ENCODE measurements around the gene COPS7B. TPM values are rescaled to one million over a fixed set of nuclear protein-coding genes. Genes with fewer than 3 reads are reported as not detected.

Gene COPS7B
- total and polyA plus RNA-seq, 10 of the 15 experiments (the other 5 are each of a cell fraction or from before 2014, with no cell fraction given), result 6.3 to 58.8 (median 40.4) TPM

DNA sequence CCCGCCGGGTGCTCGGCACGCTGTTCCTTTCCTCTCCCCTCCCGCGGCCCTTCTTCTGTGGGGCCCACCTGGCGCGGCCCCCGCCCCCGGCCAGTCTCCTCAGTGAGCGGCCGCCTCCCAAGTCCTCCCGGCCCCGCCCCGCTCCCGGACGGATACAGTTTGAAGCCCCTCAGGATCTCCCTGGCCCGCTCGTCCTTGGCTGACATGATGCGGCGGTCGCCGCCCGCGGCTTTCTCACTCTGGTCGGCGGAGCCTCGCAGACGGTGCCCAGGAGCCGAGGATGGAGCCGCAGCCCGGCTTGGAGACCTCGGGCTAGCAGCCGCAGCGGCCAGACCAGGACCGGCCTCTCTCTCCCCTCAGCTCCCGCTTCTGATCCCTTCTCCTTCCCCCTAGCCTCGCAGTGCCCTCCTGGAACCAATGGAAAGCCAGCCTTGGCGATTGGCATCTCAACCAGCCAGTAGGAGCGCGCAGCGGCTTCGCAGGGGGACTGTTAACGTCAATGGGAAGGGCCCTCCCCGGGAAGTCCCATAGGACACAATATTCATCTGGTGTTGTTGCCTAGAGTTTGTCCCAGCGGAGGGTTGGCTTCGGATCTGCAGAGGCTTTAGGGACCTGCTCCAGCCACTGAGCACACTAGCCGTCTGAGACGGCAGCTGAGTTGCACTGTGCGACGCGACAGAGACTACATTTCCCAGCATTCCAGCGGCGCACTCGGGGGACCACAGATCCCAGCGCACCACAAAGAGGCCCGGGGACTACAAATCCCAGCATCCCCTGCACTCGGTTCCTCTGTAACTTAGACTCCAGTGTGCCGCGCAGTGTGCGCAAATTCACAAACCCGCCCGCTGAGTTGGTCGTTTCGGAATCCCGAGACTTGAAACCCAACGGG, 5.1 kb upstream of the COPS7B start, which contains the start of gene PDE6D:
Gene PDE6D, minus strand, starts transcription at position 374 of the 889 bp plus-strand sequence. Its CDS starts 168 bp downstream, at position 206.
- peaks cover 10% of the 10 kb centered on the region for H3K4me1 ChIP-seq (ENCODE audit: control insufficient read depth, insufficient read depth, low read length)
- peak within 1 kb of the TSS; percentile 75 for H3K9ac ChIP-seq (ENCODE audit: control insufficient read depth, insufficient read depth, low read length)
- peak within 1 kb of the TSS; percentile 91 for H3K4me3 ChIP-seq
- H3K27ac ChIP-seq (ENCODE audit: control insufficient read depth, insufficient read depth), result peak within 1 kb of the TSS; percentile 78
- RAD21 ChIA-PET (ENCODE audit: unreplicated experiment), result interaction anchor here (1.0 to 1.4 kb wide), 2 partner anchors 9 to 11 kb away, joined by 3 to 4 read pairs; no protein-coding TSS in a partner anchor
- H2AFZ ChIP-seq (ENCODE audit: control insufficient read depth, low read depth, low read length), result peak within 1 kb of the TSS; percentile 100
- peaks cover 29% of the 10 kb centered on the region for H3K79me2 ChIP-seq (ENCODE audit: control insufficient read depth, insufficient read depth, low read length)
- no TSS peak for BruUV-seq (replicated peaks)
- peak; percentile 97 for DNase-seq (ENCODE audit: low read depth, low spot score)
- under 1% methylated on average over 53 of the region's 67 CpGs for WGBS (ENCODE audit: insufficient coverage, insufficient replicate concordance, low lambda C conversion rate, missing lambda C conversion rate)
- no peaks in the 10 kb centered on the region for H3K27me3 ChIP-seq (replicated peaks in 1 of 2; ENCODE audit: control insufficient read depth in 2 of 2, insufficient read depth in 2 of 2, low read length in 1 of 2)
- H3K4me2 ChIP-seq (ENCODE audit: control insufficient read depth, insufficient read depth), result peak within 1 kb of the TSS; percentile 87
- peak; percentile 94 for ATAC-seq
- no peaks in the 10 kb centered on the region; the same call in 1 of the 2 replicates for H4K20me1 ChIP-seq (ENCODE audit: control insufficient read depth, insufficient read depth)
- SMC1A ChIA-PET (ENCODE audit: uncharacterized antibody, unreplicated experiment), result interaction anchor here (1.0 to 1.4 kb wide), 3 partner anchors 16 to 60 kb away, joined by 3 to 5 read pairs (median 4); no protein-coding TSS in a partner anchor
- peak; percentile 87 for FAIRE-seq
- in situ Hi-C loops (cut with MboI) (no loop called here), intact Hi-C loops (cut with micrococcal nuclease; ENCODE audit: unreplicated experiment) (loop anchor here (1.0 to 2.0 kb wide), 5 partner anchors 12 to 169 kb away; partner anchors contain the start of gene PTMA)
- POLR2A ChIA-PET, result interaction anchor here (0.5 to 2.4 kb wide), 7 partner anchors 9 to 176 kb away, joined by 3 to 9 read pairs (median 4); no protein-coding TSS in a partner anchor
- no peaks in the 10 kb centered on the region for H3K9me3 ChIP-seq (replicated peaks; ENCODE audit: control insufficient read depth, insufficient read depth, low read length)
- CTCF ChIA-PET, result interaction anchor here (1.0 to 1.7 kb wide), 2 partner anchors 74 to 301 kb away, joined by 3 to 4 read pairs; no protein-coding TSS in a partner anchor
- no peaks in the 10 kb centered on the region for H3K36me3 ChIP-seq (ENCODE audit: control insufficient read depth in 2 of 2, insufficient read depth in 2 of 2, low read length in 1 of 2)
- no peak for TF ChIP-seq ZNF274 (IDR thresholded peaks at IDR 0.05; ENCODE audit: insufficient read depth, insufficient read length)
- TF ChIP-seq, protein P1, sequence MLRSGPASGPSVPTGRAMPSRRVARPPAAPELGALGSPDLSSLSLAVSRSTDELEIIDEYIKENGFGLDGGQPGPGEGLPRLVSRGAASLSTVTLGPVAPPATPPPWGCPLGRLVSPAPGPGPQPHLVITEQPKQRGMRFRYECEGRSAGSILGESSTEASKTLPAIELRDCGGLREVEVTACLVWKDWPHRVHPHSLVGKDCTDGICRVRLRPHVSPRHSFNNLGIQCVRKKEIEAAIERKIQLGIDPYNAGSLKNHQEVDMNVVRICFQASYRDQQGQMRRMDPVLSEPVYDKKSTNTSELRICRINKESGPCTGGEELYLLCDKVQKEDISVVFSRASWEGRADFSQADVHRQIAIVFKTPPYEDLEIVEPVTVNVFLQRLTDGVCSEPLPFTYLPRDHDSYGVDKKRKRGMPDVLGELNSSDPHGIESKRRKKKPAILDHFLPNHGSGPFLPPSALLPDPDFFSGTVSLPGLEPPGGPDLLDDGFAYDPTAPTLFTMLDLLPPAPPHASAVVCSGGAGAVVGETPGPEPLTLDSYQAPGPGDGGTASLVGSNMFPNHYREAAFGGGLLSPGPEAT (IDR thresholded peaks at IDR 0.05; ENCODE audit: low read depth), result peak; percentile 93; the same call in 1 of the 2 replicates
- 0 out of 2 replicates have a peak, but pooled peaks have one; percentile 65 for TF ChIP-seq STAT1 (conservative IDR thresholded peaks at IDR 0.05)
- TF ChIP-seq BHLHE40 (IDR thresholded peaks at IDR 0.05; ENCODE audit: borderline replicate concordance in 1 of 2, low read depth in 2 of 2, low read length in 1 of 2), result peak; percentile 19; a peak in 1 of 4 replicates
- peak; percentile 25; the same call in 1 of the 2 replicates for TF ChIP-seq NRF1 (conservative IDR thresholded peaks at IDR 0.05; ENCODE audit: low read depth, low read length)
- TF ChIP-seq, protein P2, sequence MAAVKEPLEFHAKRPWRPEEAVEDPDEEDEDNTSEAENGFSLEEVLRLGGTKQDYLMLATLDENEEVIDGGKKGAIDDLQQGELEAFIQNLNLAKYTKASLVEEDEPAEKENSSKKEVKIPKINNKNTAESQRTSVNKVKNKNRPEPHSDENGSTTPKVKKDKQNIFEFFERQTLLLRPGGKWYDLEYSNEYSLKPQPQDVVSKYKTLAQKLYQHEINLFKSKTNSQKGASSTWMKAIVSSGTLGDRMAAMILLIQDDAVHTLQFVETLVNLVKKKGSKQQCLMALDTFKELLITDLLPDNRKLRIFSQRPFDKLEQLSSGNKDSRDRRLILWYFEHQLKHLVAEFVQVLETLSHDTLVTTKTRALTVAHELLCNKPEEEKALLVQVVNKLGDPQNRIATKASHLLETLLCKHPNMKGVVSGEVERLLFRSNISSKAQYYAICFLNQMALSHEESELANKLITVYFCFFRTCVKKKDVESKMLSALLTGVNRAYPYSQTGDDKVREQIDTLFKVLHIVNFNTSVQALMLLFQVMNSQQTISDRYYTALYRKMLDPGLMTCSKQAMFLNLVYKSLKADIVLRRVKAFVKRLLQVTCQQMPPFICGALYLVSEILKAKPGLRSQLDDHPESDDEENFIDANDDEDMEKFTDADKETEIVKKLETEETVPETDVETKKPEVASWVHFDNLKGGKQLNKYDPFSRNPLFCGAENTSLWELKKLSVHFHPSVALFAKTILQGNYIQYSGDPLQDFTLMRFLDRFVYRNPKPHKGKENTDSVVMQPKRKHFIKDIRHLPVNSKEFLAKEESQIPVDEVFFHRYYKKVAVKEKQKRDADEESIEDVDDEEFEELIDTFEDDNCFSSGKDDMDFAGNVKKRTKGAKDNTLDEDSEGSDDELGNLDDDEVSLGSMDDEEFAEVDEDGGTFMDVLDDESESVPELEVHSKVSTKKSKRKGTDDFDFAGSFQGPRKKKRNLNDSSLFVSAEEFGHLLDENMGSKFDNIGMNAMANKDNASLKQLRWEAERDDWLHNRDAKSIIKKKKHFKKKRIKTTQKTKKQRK (IDR thresholded peaks at IDR 0.05; ENCODE audit: low read depth, low read length), result peak; percentile 5; the same call in 1 of the 2 replicates
- TF ChIP-seq ETV6 (conservative IDR thresholded peaks at IDR 0.05 in 1 of 2, IDR thresholded peaks at IDR 0.05 in 1 of 2; ENCODE audit: borderline replicate concordance in 1 of 2, low read depth in 1 of 2), result no peak
- TF ChIP-seq, protein P3, sequence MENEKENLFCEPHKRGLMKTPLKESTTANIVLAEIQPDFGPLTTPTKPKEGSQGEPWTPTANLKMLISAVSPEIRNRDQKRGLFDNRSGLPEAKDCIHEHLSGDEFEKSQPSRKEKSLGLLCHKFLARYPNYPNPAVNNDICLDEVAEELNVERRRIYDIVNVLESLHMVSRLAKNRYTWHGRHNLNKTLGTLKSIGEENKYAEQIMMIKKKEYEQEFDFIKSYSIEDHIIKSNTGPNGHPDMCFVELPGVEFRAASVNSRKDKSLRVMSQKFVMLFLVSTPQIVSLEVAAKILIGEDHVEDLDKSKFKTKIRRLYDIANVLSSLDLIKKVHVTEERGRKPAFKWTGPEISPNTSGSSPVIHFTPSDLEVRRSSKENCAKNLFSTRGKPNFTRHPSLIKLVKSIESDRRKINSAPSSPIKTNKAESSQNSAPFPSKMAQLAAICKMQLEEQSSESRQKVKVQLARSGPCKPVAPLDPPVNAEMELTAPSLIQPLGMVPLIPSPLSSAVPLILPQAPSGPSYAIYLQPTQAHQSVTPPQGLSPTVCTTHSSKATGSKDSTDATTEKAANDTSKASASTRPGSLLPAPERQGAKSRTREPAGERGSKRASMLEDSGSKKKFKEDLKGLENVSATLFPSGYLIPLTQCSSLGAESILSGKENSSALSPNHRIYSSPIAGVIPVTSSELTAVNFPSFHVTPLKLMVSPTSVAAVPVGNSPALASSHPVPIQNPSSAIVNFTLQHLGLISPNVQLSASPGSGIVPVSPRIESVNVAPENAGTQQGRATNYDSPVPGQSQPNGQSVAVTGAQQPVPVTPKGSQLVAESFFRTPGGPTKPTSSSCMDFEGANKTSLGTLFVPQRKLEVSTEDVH (IDR thresholded peaks at IDR 0.05; ENCODE audit: low read depth, partially characterized antibody), result peak; percentile 35
- no peak for TF ChIP-seq TCF7 (IDR thresholded peaks at IDR 0.05; ENCODE audit: borderline replicate concordance)
- peak; percentile 30; the same call in 1 of the 2 replicates for TF ChIP-seq EED (IDR thresholded peaks at IDR 0.05; ENCODE audit: low read depth)
- TF ChIP-seq DPF2 (IDR thresholded peaks at IDR 0.05), result peak; percentile 99
- TF ChIP-seq RELA (IDR thresholded peaks at IDR 0.05; ENCODE audit: borderline replicate concordance, partially characterized antibody), result peak; percentile 72
- TF ChIP-seq KLF5 (IDR thresholded peaks at IDR 0.05; ENCODE audit: partially characterized antibody), result no peak

All from GM12878 (cell line).